ENCODE results near the gene NEBL. TPM values are rescaled to one million over a fixed set of nuclear protein-coding genes. Genes with fewer than 3 reads are reported as not detected.

NEBL gene
- total RNA-seq, 2 experiments from 2014 or later, result 0.07 to 0.34 TPM

DNA sequence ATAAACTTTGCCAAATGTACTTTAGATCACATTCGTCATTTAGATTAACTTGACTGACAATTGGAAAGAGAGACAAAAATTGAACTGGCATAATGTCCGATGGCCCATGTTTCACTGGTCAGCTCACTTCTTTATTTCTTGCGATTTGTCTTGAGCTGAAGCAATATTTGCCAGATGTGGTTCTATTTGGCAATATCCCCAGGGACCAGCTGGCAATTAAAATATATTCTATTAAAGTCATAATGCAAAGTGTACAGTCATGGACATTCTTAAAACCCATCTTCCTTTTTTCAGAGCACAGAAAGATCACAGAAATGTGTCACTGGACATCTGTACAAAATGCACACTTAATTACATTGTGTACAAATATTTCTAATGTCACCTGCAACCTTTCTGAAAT is 26.3 kb downstream of the NEBL start:
- H3K9me3 Mint-ChIP-seq, result no peaks in the 10 kb centered on the region
- ChIA-PET POLR2A (no interaction called here), CTCF (no interaction called here)
- DNase-seq (no peak), ATAC-seq (no peak)
- H3K27ac Mint-ChIP-seq, result no peak overlapping the region
- intact Hi-C loops (cut with micrococcal nuclease), result no loop called here
- H3K27me3 Mint-ChIP-seq, result no peaks in the 10 kb centered on the region
- no peak overlapping the region for H3K4me3 Mint-ChIP-seq
- TF ChIP-seq CTCF (IDR thresholded peaks at IDR 0.05), result no peak
- no peaks in the 10 kb centered on the region for H3K4me1 Mint-ChIP-seq (ENCODE audit: low read depth)
- H3K36me3 Mint-ChIP-seq (ENCODE audit: low read depth), result no peaks in the 10 kb centered on the region

DNA sequence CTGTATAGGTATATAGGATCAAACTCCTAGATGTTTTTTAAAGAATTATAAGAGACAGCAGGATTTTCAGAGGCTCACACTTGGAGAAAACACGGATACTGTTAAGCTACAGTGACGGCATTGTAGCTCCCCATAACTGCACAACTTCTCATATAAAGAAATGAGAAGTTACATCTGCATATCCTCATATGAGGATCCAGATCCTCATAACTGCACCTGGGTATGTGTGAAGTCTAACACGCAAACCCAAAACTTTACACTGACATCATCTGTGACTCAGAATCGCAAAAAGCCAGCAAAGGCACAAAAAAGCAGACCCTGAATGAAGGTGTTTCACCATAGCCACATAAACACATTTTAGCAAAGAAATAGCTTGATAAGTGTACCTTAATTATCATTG is 34.1 kb downstream of the NEBL start:
- no peak for TF ChIP-seq CTCF (IDR thresholded peaks at IDR 0.05)
- POLR2A ChIA-PET, result no interaction called here
- Mint-ChIP-seq H3K4me1 (ENCODE audit: low read depth) (no peaks in the 10 kb centered on the region), H3K36me3 (ENCODE audit: low read depth) (no peaks in the 10 kb centered on the region), H3K27ac (no peak overlapping the region), H3K4me3 (no peak overlapping the region), H3K9me3 (no peaks in the 10 kb centered on the region), H3K27me3 (peaks cover 2% of the 10 kb centered on the region)
- CTCF ChIA-PET, result no interaction called here
- intact Hi-C loops (cut with micrococcal nuclease), result no loop called here
- ATAC-seq, result no peak
- no peak for DNase-seq

DNA sequence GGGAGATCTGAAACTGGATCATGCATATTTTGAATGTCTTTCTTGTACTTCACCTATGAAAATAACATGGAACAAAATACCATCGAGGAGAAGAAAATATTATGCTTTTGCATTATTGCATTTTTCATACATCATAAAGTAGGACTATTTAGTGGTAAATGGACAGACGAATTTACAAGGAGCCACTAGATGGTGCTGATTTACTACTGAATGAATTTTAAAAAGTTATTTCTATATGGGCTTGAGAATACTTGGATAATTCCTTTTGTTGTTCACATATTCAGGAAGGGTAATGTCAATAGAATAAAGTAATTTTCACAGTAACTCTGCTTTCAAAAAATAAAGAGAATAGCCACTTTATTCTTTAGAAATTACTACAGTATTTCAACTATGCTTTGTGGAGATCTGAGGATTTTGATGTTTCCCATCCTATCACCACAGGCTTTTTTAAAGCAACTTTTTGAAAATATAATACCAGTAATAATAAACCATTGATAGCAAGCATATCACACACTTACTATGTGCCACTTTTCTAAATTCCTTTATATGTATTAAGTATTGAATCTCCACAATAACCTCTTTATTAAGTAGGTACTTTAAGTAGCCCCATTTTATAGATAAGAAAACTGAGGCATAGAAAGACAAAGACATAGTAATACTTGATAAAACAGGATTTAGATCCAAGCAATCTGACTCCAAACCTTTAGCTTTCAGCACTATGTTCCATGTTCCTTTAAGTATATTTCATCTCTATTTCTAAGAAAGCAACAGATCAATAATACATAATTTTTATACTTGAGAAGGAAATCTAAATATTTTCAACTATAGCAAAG is 38.6 kb downstream of the NEBL start:
- H3K9me3 Mint-ChIP-seq, result no peaks in the 10 kb centered on the region
- no peaks in the 10 kb centered on the region for H3K27me3 Mint-ChIP-seq
- ChIA-PET CTCF (no interaction called here), POLR2A (no interaction called here)
- intact Hi-C loops (cut with micrococcal nuclease), result loop anchor here (10.0 kb wide), 1 partner anchor 406 kb away; no protein-coding TSS in a partner anchor
- TF ChIP-seq CTCF (IDR thresholded peaks at IDR 0.05), result peak; percentile 56
- DNase-seq (no peak), ATAC-seq (no peak)
- H3K27ac Mint-ChIP-seq, result no peak overlapping the region
- no peaks in the 10 kb centered on the region for H3K36me3 Mint-ChIP-seq (ENCODE audit: low read depth)
- no peak overlapping the region for H3K4me3 Mint-ChIP-seq
- H3K4me1 Mint-ChIP-seq (ENCODE audit: low read depth), result no peaks in the 10 kb centered on the region

DNA sequence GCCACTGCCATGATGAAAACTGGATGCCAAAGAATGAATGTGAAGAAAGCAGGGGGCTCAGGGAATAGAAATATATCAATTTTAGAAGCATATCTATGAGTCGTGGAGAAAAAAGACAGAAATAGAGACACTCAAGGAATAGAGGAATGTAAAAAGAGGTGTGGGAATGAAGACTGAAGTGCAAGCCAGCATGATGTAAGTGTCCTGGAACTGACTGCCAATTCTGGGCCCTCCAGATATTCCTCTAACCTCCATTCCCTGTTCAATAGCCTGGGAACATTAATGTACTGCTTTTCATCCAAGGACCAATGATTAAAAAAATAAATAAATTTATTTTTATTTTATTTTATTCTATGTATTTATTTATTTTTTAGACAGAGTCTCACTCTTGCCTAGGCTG is 40.6 kb downstream of the NEBL start:
- Mint-ChIP-seq H3K36me3 (ENCODE audit: low read depth) (no peaks in the 10 kb centered on the region), H3K4me1 (ENCODE audit: low read depth) (no peaks in the 10 kb centered on the region), H3K27ac (no peak overlapping the region), H3K27me3 (no peaks in the 10 kb centered on the region), H3K4me3 (no peak overlapping the region), H3K9me3 (no peaks in the 10 kb centered on the region)
- intact Hi-C loops (cut with micrococcal nuclease), result loop anchor here (10.0 kb wide), 1 partner anchor 408 kb away; no protein-coding TSS in a partner anchor
- no peak for TF ChIP-seq CTCF (IDR thresholded peaks at IDR 0.05)
- ATAC-seq, result no peak
- CTCF ChIA-PET, result no interaction called here
- POLR2A ChIA-PET, result no interaction called here
- no peak for DNase-seq

DNA sequence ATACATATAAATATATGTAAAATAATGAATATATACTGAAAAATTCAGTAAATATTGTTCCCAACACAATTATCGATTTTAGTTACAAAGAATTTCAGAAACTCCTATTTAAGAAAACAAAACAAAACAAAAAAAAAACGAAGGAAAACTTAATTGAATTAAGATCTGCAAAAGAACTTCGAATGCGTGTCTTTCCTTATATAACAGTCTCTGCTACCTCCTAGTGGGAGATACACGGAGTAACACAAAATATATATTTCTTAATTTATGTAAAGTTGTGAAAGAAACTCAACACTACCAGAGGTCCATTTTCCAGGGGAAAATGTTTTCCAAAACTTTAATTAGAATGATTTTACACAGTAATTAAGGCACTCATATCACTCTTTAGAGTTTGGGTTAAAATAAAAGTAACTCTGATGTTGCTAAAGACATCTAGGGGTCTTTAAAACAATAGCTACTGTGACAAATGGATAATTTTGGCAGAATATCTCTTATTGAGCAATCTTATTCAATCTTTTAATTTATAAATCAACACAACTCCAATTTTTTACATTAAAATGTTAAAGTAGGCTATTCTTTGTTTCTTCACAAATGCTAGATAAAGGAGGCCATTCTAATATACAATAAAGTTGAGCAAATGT is 41.6 kb downstream of the NEBL start:
- Mint-ChIP-seq H3K9me3 (no peaks in the 10 kb centered on the region), H3K27me3 (no peaks in the 10 kb centered on the region), H3K27ac (no peak overlapping the region), H3K4me1 (ENCODE audit: low read depth) (no peaks in the 10 kb centered on the region), H3K4me3 (no peak overlapping the region), H3K36me3 (ENCODE audit: low read depth) (no peaks in the 10 kb centered on the region)
- CTCF ChIA-PET, result interaction anchor here (1.0 kb wide), 1 partner anchor 114 kb away, joined by 3 read pairs; no protein-coding TSS in a partner anchor
- no peak for ATAC-seq
- no peak for DNase-seq
- POLR2A ChIA-PET, result interaction anchor here (0.6 kb wide), 1 partner anchor 1107 kb away, joined by 3 read pairs; no protein-coding TSS in a partner anchor
- no peak for TF ChIP-seq CTCF (IDR thresholded peaks at IDR 0.05)
- intact Hi-C loops (cut with micrococcal nuclease), result loop anchor here (10.0 kb wide), 1 partner anchor 409 kb away; no protein-coding TSS in a partner anchor
